ENCODE measurements around the gene SPCS2.

SPCS2 gene

GRCh38 chr11:74948898-74949752 lies at the start of gene SPCS2, which contains the start of gene XRRA1:
TSS of gene SPCS2 (plus strand) at chr11:74949266. CDS start at chr11:74949286, 20 bp downstream.
TSS of gene XRRA1 (minus strand) at chr11:74949091. CDS start at chr11:74940878, 8,213 bp downstream.
- peak; percentile 82 for DNase-seq (ENCODE audit: insufficient read length, low spot score)
- TF ChIP-seq CTCF (IDR thresholded peaks at IDR 0.05; ENCODE audit: insufficient read depth, missing control alignments) = no peak
- no peak for FAIRE-seq

- no peak for TF ChIP-seq CTCF (IDR thresholded peaks at IDR 0.05; ENCODE audit: insufficient read depth, missing control alignments)
Observed at GRCh38 chr11:74902342-74902741, 46.7 kb upstream of the SPCS2 start.

GRCh38 chr11:74905326-74905725 lies 43.7 kb upstream of the SPCS2 start:
- no peak for TF ChIP-seq CTCF (IDR thresholded peaks at IDR 0.05; ENCODE audit: insufficient read depth, missing control alignments)
- DNase-seq (ENCODE audit: insufficient read length, low spot score) (no peak), FAIRE-seq (no peak)

More at GRCh38 chr11:74902342-74902741, 46.7 kb upstream of the SPCS2 start:
- FAIRE-seq = no peak
- no peak for DNase-seq (ENCODE audit: insufficient read length, low spot score)

- no peak for DNase-seq (ENCODE audit: insufficient read length, low spot score)
- no peak for TF ChIP-seq CTCF (IDR thresholded peaks at IDR 0.05; ENCODE audit: insufficient read depth, missing control alignments)
- FAIRE-seq = no peak
Observed at GRCh38 chr11:74909385-74909784, 39.7 kb upstream of the SPCS2 start.

GRCh38 chr11:74909812-74910211 lies 39.3 kb upstream of the SPCS2 start:
- TF ChIP-seq CTCF (IDR thresholded peaks at IDR 0.05; ENCODE audit: insufficient read depth, missing control alignments) = no peak
- FAIRE-seq (no peak), DNase-seq (ENCODE audit: insufficient read length, low spot score) (no peak)

- DNase-seq (ENCODE audit: insufficient read length, low spot score) (no peak), FAIRE-seq (no peak)
- no peak for TF ChIP-seq CTCF (IDR thresholded peaks at IDR 0.05; ENCODE audit: insufficient read depth, missing control alignments)
Observed at GRCh38 chr11:74923125-74923524, 25.9 kb upstream of the SPCS2 start.

- TF ChIP-seq CTCF (IDR thresholded peaks at IDR 0.05; ENCODE audit: insufficient read depth, missing control alignments) = no peak
- no peak for FAIRE-seq
- DNase-seq (ENCODE audit: insufficient read length, low spot score) = no peak
Observed at GRCh38 chr11:74925281-74925680, 23.8 kb upstream of the SPCS2 start.
